ENCODE measurements around the gene PPTC7. TPM values are rescaled to one million over a fixed set of nuclear protein-coding genes. Genes with fewer than 3 reads are reported as not detected.
A peak's percentile ranks its signal among the peaks of the same experiment; 100 is the strongest.
"Not testable (repeated sequence)": the region's sequence is repeated elsewhere in the genome, so short reads cannot be mapped to it uniquely, and the experiment has no call there.

PPTC7 gene
- polyA plus RNA-seq, 6 donors from 2014 or later, result 7.1 to 21.3 (median 15.9) TPM

DNA sequence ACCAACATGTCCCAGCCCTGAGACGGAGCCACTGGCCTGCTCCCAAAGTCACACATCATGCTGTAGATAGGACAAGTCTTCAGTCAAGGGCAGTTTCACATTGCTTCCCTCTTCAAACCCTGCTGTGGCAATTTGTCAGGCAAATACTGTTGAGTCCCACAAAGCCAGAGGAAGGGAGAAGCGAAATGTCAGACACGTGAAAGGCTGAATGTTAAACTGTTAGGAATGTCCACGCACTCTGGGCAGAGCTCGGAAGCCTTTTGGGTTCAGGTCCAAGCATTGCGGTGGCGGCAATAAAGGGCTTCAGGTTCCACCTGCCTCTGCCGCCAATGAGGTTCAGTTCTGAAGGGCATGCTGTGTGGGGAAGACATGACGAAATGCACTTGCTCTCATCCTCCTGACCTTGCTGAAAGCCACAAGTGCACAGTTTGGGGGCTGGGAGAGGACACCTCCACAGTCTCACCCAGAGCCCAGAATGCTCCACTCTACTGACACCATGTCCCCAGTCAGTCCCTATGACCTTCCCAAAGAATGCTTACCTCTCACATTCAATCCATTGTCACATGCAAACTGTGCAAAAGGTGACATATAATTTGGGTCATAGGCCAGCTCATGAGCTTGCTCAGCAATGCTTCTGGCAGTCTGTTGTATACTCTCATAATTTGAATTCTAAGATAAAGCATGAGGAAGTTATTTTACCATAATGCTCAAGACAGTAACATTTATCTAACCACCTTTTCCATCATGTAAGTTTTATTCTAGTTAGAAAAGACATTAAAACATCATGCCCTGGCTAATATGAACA is 45.3 kb downstream of the PPTC7 start:
- Mint-ChIP-seq H3K36me3 (peaks cover 15 to 21% of the 10 kb centered on the region in 2 donors), H3K9me3 (no peaks in the 10 kb centered on the region), H3K27ac (peak overlapping the region in 3 of 6 donors; percentile 9 to 69 (median 60)), H3K4me3 (no peak overlapping the region), H3K27me3 (no peaks in the 10 kb centered on the region), H3K4me1 (peaks cover 0 to 8% (median 3%) of the 10 kb centered on the region in 3 donors)
- ATAC-seq (ENCODE audit: low read depth in 2 of 2) (no peak), DNase-seq (no peak)

DNA sequence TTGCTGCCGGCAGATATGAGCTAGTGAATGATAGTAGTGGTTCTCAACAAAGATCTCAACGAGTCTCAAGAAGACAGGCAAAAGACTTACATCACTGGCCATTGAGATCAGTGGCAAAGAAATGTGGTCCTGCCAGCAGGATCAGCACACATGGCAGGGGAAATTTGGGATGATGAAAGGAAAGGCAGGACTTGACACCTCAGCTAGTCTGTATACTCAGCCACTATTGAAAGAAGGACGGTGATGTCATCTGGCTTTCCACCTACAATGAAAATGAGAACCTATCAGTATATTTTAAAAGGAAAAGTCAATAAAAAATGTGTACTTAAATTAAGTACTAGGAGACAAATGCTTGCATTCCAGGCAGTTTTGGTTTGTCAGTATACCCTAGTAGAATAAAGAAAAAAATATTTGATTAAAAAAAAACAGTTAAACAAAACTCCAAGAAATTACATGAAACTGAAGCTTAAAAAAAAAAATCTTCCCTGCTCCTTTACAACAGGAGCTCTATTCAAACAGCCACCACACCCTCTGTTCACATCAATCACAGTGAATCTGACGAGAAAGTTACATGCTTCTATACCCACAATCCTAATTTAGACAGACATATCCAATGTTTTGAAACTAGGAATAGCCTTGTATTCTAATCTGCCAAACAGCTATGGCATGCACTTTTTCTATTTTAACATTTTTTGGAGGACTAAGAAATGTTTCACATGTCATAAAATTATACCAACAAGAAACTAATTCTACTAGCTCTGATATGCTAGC is 46.1 kb downstream of the PPTC7 start:
- no peak for DNase-seq
- Mint-ChIP-seq H3K36me3 (peaks cover 15 to 20% of the 10 kb centered on the region in 2 donors), H3K27ac (peak overlapping the region in 4 of 6 donors; percentile 9 to 79 (median 72)), H3K4me1 (peaks cover 0 to 2% (median 0%) of the 10 kb centered on the region in 3 donors), H3K4me3 (no peak overlapping the region), H3K27me3 (no peaks in the 10 kb centered on the region), H3K9me3 (no peaks in the 10 kb centered on the region)
- ATAC-seq (ENCODE audit: low read depth in 2 of 2), result no peak

DNA sequence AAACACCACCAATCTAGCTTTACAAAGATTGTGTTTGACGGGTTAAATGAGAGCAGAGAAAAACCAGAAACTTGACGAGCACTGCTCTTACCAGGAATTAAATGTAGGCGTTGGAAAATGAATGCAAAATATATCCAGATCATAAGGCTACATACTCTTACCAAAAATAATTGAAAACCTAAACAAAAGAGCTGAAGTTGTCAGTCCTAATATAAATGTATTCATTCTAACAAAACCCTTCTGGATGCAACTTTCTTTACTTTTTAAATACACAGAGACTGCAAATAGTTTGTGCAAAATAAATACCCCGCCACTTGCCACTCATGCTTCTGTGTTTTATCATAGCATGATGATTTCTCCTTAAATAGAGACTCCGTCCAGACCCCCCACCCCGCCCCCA is 48.3 kb downstream of the PPTC7 start:
- H3K9me3 Mint-ChIP-seq, result peaks cover 0 to under 1% (median 0%) of the 10 kb centered on the region in 7 donors
- no peak overlapping the region for H3K27ac Mint-ChIP-seq
- peaks cover 17 to 20% of the 10 kb centered on the region in 2 donors for H3K36me3 Mint-ChIP-seq
- H3K4me1 Mint-ChIP-seq, result no peaks in the 10 kb centered on the region
- no peak overlapping the region for H3K4me3 Mint-ChIP-seq
- DNase-seq (no peak), ATAC-seq (ENCODE audit: low read depth in 2 of 2) (no peak)
- no peaks in the 10 kb centered on the region for H3K27me3 Mint-ChIP-seq

DNA sequence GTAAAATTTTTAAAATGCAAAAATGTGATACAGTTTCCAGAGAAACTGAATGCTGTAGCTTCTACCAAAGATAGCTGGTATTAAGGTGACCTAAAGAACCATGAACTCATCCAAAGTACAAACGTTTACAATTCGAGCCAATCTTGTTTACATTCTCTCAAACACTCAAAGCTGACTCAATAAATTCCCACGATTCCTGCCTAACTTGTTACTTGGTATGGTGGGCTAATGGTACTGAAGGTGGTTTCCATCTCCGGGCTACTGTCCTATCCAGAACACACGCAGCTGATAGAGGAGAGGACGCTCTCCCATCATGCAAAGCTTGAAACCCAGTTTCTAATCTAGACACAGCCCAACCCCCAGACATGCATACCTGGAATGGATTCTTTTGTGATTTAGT is 49.5 kb downstream of the PPTC7 start:
- no peak for DNase-seq
- no peak for ATAC-seq (ENCODE audit: low read depth in 2 of 2)
- Mint-ChIP-seq H3K4me1 (peaks cover 0 to 5% (median 0%) of the 10 kb centered on the region in 3 donors), H3K27ac (peak overlapping the region in 4 of 6 donors; percentile 54 to 90 (median 60)), H3K27me3 (no peaks in the 10 kb centered on the region), H3K9me3 (peaks cover 0 to 2% (median 0%) of the 10 kb centered on the region in 7 donors), H3K36me3 (peaks cover 10 to 23% of the 10 kb centered on the region in 2 donors), H3K4me3 (no peak overlapping the region)

DNA sequence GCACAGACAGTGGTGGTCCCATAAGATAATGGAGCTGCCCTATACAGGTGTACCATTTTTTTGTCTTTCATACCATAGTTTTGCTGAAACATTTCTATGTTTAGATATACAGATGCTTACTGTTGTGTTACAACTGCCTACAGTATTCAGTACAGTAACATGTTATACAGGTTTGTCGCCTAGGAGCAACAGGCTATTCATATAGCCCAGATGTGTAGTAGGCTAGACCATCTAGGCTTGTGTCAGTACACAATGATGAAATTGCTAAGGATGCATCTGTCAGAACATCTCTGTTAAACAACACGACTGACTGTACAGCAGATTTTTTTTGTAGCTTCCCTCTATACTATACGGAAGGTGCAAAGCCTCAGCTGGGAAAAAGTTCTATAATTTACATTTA is 50.5 kb downstream of the PPTC7 start:
- Mint-ChIP-seq H3K27ac (peak overlapping the region in 1 of 6 donors; percentile 49), H3K4me1 (peaks cover 0 to 11% (median 3%) of the 10 kb centered on the region in 3 donors), H3K9me3 (peaks cover 0 to 2% (median 0%) of the 10 kb centered on the region in 7 donors), H3K4me3 (no peak overlapping the region), H3K36me3 (peaks cover 9 to 16% of the 10 kb centered on the region in 2 donors), H3K27me3 (no peaks in the 10 kb centered on the region)
- DNase-seq, result no peak
- ATAC-seq (ENCODE audit: low read depth in 2 of 2), result no peak

DNA sequence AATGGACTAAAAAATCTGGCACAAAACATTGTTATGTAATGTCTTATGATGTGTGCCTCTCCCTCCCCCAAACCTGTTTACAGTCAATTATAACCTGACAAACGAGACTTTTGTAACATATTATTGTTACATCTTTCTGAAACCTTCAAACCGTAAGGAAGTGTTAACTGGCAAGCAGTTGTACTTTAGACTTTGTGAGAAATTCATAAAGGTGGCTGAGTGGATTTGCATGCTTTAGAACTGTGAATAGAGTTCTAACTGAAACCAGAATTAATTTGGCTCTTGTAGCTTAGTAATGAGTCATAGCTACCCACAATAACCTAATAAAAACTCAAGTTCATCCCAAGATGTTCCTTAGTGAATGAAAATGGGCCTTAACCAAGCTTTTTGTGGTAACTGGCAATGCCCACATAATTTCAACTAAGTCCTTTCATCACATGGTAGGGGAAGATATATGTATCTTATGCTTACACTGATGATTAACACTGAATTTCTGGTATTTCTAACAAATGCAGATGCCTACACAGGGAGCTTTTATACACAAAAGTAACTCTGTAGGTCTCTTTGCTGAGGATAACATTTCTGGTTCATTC is 51.3 kb downstream of the PPTC7 start:
- H3K27ac Mint-ChIP-seq, result peak overlapping the region in 4 of 6 donors; percentile 8 to 71 (median 46)
- DNase-seq (no peak), ATAC-seq (ENCODE audit: low read depth in 2 of 2) (no peak)
- peaks cover 8 to 15% of the 10 kb centered on the region in 2 donors for H3K36me3 Mint-ChIP-seq
- no peaks in the 10 kb centered on the region for H3K27me3 Mint-ChIP-seq
- H3K4me3 Mint-ChIP-seq, result no peak overlapping the region
- H3K4me1 Mint-ChIP-seq, result peaks cover 0 to 11% (median 3%) of the 10 kb centered on the region in 3 donors
- H3K9me3 Mint-ChIP-seq, result peaks cover 0 to 2% (median 0%) of the 10 kb centered on the region in 7 donors

DNA sequence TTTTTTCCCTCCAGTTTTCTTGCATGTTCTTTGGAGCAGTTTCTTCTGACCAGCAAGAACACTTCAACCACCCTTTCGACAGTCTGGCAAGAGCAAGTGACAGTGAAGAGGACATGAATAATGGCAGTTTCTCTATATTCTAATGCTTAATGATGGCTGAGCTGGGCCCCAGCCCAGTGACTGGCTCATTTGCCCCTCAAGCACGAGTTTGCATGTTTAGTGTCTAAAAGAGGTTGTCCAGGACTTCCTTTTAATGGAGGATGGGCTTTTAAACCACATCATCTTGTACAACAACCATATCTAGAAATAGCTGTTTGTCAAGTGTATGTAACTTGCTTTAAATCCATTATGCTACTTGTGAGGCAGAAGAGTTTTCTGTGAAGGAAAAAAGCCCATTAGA is 52.6 kb downstream of the PPTC7 start:
- no peak for DNase-seq
- Mint-ChIP-seq H3K27ac (no peak overlapping the region), H3K9me3 (peaks cover 0 to 2% (median 0%) of the 10 kb centered on the region in 7 donors), H3K27me3 (no peaks in the 10 kb centered on the region), H3K4me1 (peaks cover 0 to 11% (median 3%) of the 10 kb centered on the region in 3 donors), H3K4me3 (no peak overlapping the region), H3K36me3 (peaks cover 0 to 15% of the 10 kb centered on the region in 2 donors)
- no peak for ATAC-seq (ENCODE audit: low read depth in 2 of 2)

DNA sequence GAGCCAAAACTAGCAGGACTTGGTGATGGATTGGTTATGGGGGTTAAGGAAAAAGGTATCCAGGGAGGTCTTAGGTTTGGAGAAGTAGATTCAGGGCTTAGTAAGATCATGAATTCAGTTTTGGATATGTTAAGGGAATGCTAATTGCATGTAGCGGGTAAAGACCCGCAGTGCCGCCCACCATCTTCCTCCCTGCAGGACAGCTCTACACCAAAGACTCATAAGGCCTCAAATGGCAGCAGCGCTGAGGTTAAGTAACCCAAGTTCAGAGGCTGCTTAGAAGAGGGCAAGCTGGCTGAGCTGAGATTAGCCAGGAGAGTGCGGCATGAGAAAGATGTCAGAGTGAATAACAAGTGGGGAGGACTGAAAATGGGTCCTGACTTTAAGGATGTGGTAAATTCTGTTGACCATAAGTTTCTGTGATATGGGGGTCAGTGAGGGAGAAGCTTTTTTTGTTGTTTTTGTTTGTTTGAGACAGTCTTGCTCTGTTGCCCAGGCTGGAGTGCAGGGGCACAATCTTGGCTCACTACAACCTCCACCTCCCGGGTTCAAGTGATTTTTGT is 54.8 kb downstream of the PPTC7 start:
- Mint-ChIP-seq H3K36me3 (peaks cover 0 to 15% of the 10 kb centered on the region in 2 donors), H3K9me3 (peaks cover 0 to 2% (median 0%) of the 10 kb centered on the region in 7 donors), H3K27me3 (no peaks in the 10 kb centered on the region), H3K4me3 (no peak overlapping the region), H3K27ac (peak overlapping the region in 3 of 6 donors; percentile 38 to 51 (median 48)), H3K4me1 (peaks cover 0 to 11% (median 3%) of the 10 kb centered on the region in 3 donors)
- DNase-seq (no peak), ATAC-seq (ENCODE audit: low read depth in 2 of 2) (no peak)

DNA sequence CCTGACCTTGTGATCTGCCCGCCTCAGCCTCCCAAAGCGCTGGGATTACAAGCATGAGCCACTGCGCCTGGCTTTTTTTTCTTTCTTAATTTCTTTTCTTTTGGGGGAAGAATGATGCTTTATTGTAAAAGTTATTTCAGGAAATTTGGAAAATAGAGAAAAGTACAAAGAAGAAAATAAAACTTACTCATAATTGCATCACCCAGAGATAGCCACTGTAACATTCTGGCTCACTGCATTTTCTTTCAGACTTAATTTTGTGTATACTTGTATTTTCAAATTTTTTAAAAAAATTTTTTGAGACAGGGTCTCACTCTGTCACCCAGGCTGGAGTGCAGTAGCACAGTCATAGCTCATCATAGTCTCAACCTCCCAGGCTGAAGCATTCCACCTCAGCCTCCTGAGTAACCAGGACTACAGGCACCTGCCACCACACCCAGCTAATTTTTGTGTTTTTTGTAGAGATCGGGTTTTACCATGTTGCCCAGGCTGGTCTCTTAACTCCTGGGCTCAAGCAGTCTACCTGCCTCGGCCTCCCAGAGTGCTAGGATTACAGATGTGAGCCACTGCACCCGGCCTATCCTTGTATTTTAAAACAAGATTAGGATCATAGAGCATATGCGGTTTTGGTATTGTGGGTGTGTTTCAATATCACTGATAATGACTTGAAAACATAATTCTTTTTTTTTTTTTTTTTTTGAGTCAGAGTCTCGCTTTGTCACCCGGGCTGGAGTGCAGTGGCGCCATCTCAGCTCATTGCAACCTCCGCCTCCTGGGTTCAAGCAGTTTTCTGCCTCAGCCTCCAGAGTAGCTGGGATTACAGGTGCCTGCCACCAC is 62.0 kb downstream of the PPTC7 start:
- ATAC-seq (ENCODE audit: low read depth in 2 of 2); DNase-seq; H3K27me3 Mint-ChIP-seq; H3K4me3 Mint-ChIP-seq; H3K4me1 Mint-ChIP-seq; H3K36me3 Mint-ChIP-seq; H3K9me3 Mint-ChIP-seq: not testable (repeated sequence)
- H3K27ac Mint-ChIP-seq, result peak overlapping the region in 1 of 6 donors; percentile 60

DNA sequence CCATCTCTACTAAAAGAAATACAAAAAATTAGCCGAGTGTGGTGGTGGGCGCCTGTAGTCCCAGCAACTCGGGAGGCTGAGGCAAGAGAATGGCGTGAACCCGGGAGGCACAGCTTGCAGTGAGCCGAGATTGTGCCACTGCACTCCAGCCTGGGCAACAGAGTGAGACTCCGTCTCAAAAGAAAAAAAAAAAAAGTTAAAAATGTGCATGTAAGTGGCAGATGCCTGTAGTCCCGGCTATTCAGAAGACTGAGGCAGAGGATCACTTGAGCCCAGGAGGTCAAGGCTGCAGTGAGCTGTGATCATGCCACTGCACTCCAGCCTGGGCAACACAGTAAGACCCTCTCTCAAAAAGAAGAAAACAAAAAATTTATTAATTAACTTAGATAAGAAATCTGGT is 65.1 kb downstream of the PPTC7 start:
- H3K9me3 Mint-ChIP-seq; H3K27ac Mint-ChIP-seq; DNase-seq; H3K4me1 Mint-ChIP-seq; H3K27me3 Mint-ChIP-seq; H3K36me3 Mint-ChIP-seq; H3K4me3 Mint-ChIP-seq; ATAC-seq (ENCODE audit: low read depth in 2 of 2): not testable (repeated sequence)

DNA sequence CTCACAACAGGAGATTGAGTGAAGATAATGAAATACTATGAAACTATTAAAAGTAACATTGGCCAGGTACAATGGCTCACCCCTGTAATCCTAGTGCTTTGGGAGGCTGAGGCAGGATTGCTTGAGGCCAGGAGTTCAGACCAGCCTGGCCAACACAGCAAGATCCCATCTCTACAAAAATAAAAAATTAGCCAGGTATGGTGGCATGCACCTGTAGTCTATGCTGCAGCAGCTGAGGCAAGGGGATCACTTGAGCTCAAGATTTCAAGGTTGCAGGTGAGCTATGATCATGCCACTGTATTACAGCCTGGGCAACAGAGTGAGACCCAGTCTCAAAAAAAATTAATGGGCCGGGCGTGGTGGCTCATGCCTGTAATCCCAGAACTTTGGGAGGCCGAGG is 66.1 kb downstream of the PPTC7 start:
- Mint-ChIP-seq H3K9me3 (no peaks in the 10 kb centered on the region), H3K27me3 (no peaks in the 10 kb centered on the region), H3K4me3 (no peak overlapping the region), H3K4me1 (peaks cover 0 to 7% (median 0%) of the 10 kb centered on the region in 3 donors), H3K36me3 (peaks cover 0 to 4% of the 10 kb centered on the region in 2 donors), H3K27ac (no peak overlapping the region)
- no peak for ATAC-seq (ENCODE audit: low read depth in 2 of 2)
- DNase-seq, result no peak

DNA sequence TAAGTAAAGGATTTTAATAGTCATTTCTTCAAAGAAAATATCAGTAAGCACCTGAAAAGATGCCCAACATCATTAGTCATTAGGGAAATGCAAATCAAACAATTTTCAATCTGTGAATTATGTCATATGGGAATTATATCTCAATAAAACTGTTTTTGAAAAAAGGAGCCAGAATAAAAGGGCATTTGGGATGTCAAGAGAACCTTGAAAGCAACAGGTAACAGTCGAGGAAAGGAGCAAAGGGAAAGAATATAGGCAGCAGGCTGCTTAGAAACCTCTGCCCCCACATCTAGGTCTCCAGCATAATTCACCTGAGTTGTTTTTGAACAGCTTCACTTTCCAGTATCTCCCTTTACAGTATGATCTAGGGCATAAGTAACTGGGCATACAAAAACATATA is 68.8 kb downstream of the PPTC7 start:
- Mint-ChIP-seq H3K27me3 (no peaks in the 10 kb centered on the region), H3K4me3 (no peak overlapping the region), H3K27ac (peak overlapping the region in 1 of 6 donors; percentile 72), H3K36me3 (no peaks in the 10 kb centered on the region), H3K9me3 (no peaks in the 10 kb centered on the region), H3K4me1 (peaks cover 0 to 7% (median 0%) of the 10 kb centered on the region in 3 donors)
- no peak for ATAC-seq (ENCODE audit: low read depth in 2 of 2)
- no peak for DNase-seq
